Heart left ventricle (tissue), 16 donors: ENCODE data around the gene PIK3C2B. TPM values are rescaled to one million over a fixed set of nuclear protein-coding genes. Genes with fewer than 3 reads are reported as not detected.
A peak's percentile ranks its signal among the peaks of the same experiment; 100 is the strongest.

Source experiments
- ATAC-seq, 4 donors: fragments of 200-7000 bp; cut with Tn5 transposase; one replicate each; pipeline ENCODE4 v1.9.1; 2020 to 2022; ENCODE audit warnings: moderate library complexity in 4 of 4, mild to moderate bottlenecking in 3 of 4, moderate number of reproducible peaks in 1 of 4
- DNase-seq, 5 donors: peaks; one replicate each; pipeline ENCODE4 v3.0.0-alpha.2; 2020
- H3K27ac ChIP-seq, 12 donors: fragments of 200-600 bp; sonication (generic) in 4 of 12; one replicate each; pipeline versions ENCODE4 v1.5.0 to v1.8.0; 2016 to 2022; ENCODE audit warnings: mild to moderate bottlenecking in 2 of 12
- H3K27me3 ChIP-seq, 9 donors: fragments of 200-600 bp; sonication (generic) in 2 of 9; one replicate each; pipeline versions ENCODE4 v1.5.1 to v1.8.0; 2016 to 2022; ENCODE audit warnings: mild to moderate bottlenecking in 3 of 9
- H3K36me3 ChIP-seq, 9 donors: fragments of 200-600 bp; sonication (generic) in 2 of 9; one replicate each; pipeline versions ENCODE4 v1.5.0 to v1.8.0; 2018 to 2022; ENCODE audit warnings: mild to moderate bottlenecking in 2 of 9
- H3K4me1 ChIP-seq, 12 donors: fragments of 200-600 bp; sonication (generic) in 4 of 12; one replicate each; pipeline versions ENCODE4 v1.5.0 to v1.8.0; 2016 to 2022; ENCODE audit warnings: mild to moderate bottlenecking in 3 of 12
- H3K4me3 ChIP-seq, 12 donors: fragments of 200-600 bp; sonication (generic) in 4 of 12; one replicate each; pipeline versions ENCODE4 v1.5.0 to v1.8.0; 2017 to 2022; ENCODE audit warnings: mild to moderate bottlenecking in 9 of 12, moderate library complexity in 4 of 12
- H3K9me3 ChIP-seq, 12 donors: fragments of 200-600 bp; sonication (generic) in 4 of 12; one replicate each; pipeline versions ENCODE4 v1.5.0 to v1.8.0; 2016 to 2022; ENCODE audit warnings: mild to moderate bottlenecking in 1 of 12
- POLR2A ChIP-seq, 2 donors: fragments of 450-650 bp; IDR thresholded peaks; one replicate each; pipeline ENCODE4 v1.6.1; 2017; ENCODE audit warnings: antibody characterized with exemption in 2 of 2, mild to moderate bottlenecking in 2 of 2, moderate library complexity in 2 of 2
- WGBS, 4 donors: extraction: QIAGEN DNeasy Blood & Tissue Kit in 2 of 4; methylation state at CpG; one replicate each; pipeline versions ENCODE4 v1.1.5 to v1.1.7; 2013 to 2018; 5-methylcytosine and 5-hydroxymethylcytosine counted together
- intact Hi-C, 10 donors: fragments of 100-400 bp; cut with DNase I; formaldehyde crosslinking; loops; one replicate each; pipeline versions ENCODE4 v1.11.1 to v1.14.2; 2022
- polyA plus RNA-seq, 2 donors: library from polyadenylated mRNA; stranded (reverse); fragments of 200-250 nt; gene quantifications; one replicate each; pipeline ENCODE4 v1.2.3, GENCODE V29; 2013
- total RNA-seq, 9 donors: library from RNA; depleted of rRNA in 2 of 9; stranded (reverse); fragments of >200 nt in 2 of 9; fragmentation: NEBNext Ultra II Directional in 3 of 9; extraction: Animal tissue kit (Norgen Biotek cat#: 25700) in 3 of 9; gene quantifications; one replicate each; pipeline versions ENCODE4 v1.1.0 to v1.2.4, GENCODE V29; 2016 to 2023
- TF ChIP-seq, protein P1 (sequence below), 12 donors: fragments of 200-600 bp; sonication (generic) in 4 of 12; IDR thresholded peaks; one replicate each; pipeline versions ENCODE4 v1.5.0 to v1.8.0; 2018 to 2022; ENCODE audit warnings: antibody characterized with exemption in 12 of 12, mild to moderate bottlenecking in 5 of 12
- donor health status: ischemic (EF 13 %, LVEDD 7.1; RV severe dilation, severe dysfunction).
- donor health status: healthy with polysubstance abuse.
- donor health status: DM: no; HTN: yes; CAD: no.
- donor health status: DM: no; HTN: no; CAD: no.
- donor health status: ischemic (EF 25% LVEDD 6.9; RV normal size, moderate dysfunction).
- donor health status: ischemic (EF 25% LVEDD 5.7; RV mildly dilated, moderate dysfunction).
- donor health status: healthy.
- donor health status: DM: yes; HTN: yes; CAD: no.
- donor health status: ischemic (EF 35%, LVEDD 5.7; RV mildly dilated, moderate dysfunction).
- donor health status: nonischemic (EF 11% LVEDD 7.7; RV severe dilation, severe dysfunction).
- donor health status: DM: yes; HTN: yes; CAD: no.
- donor health status: PGD.
- donor health status: ischemic (EF 29% LVEDD 5.4; RV normal size, mild dysfunction).
- donor health status: nonischemic (EF 23%, LVEDD 6.1; RV moderate dilation, normal function).

PIK3C2B gene
- total and polyA plus RNA-seq, 11 donors = 9.2 to 42.5 (median 16.0) TPM

DNA sequence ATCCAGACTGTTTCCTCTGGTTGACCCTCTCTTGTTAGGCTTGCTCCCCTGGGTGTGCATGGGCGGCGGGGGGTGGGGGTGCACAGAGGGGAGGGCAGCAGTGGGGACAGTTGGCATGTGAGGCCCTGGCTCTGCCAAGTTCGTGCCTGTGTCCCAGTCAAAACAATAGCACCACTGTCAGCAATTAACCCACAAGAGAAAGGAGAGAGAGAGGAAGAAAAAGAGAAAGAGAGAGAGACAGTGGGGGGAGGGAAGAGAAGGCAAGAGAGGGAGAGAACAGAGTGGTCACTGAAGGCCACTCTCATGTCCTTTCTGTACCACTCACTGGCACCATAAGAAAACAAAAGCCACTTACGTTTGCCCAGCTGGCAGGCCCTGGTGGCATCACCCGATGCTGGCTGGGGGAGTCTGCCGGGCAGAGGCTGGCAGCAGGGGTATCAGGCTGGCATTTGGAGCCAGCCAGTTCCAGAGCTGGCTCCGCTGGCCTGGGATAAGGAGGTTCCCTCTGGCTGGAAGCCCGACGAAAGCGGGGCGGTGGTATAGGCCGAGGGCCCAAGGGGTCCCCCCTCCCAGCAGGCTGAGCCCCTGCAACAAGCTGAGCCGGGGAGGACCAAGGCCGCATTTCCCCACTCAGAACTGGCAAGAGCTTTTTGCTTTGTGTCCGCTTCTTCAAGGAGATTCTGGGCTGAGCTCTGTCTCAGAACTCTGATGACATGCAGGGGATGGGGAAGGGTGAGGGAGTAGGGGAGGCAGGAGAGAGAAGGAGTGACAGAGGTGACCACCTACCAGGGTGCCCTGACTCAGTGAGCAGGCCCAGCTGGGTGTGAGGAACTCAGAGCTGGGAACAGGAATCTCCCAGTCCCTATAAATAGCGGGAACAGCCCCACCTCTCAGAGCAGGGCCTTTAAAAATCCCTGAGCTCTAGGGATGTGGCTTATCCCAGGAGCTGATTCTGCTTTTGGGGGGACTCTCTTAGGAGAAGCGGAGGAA is 27.9 kb downstream of the PIK3C2B start:
- peak in 1 of 2 donors; percentile 22 for TF ChIP-seq POLR2A (IDR thresholded peaks at IDR 0.05)
- TF ChIP-seq, protein P1, sequence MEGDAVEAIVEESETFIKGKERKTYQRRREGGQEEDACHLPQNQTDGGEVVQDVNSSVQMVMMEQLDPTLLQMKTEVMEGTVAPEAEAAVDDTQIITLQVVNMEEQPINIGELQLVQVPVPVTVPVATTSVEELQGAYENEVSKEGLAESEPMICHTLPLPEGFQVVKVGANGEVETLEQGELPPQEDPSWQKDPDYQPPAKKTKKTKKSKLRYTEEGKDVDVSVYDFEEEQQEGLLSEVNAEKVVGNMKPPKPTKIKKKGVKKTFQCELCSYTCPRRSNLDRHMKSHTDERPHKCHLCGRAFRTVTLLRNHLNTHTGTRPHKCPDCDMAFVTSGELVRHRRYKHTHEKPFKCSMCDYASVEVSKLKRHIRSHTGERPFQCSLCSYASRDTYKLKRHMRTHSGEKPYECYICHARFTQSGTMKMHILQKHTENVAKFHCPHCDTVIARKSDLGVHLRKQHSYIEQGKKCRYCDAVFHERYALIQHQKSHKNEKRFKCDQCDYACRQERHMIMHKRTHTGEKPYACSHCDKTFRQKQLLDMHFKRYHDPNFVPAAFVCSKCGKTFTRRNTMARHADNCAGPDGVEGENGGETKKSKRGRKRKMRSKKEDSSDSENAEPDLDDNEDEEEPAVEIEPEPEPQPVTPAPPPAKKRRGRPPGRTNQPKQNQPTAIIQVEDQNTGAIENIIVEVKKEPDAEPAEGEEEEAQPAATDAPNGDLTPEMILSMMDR (IDR thresholded peaks at IDR 0.05) = no peak
- Histone ChIP-seq H3K9me3 (no peaks in the 10 kb centered on the region), H3K4me1 (peaks cover 24 to 86% (median 75%) of the 10 kb centered on the region in 12 donors), H3K4me3 (peak overlapping the region in 11 of 12 donors; percentile 19 to 48 (median 33)), H3K27ac (peak overlapping the region; percentile 77 to 99 (median 90)), H3K36me3 (peaks cover 0 to 36% (median 8%) of the 10 kb centered on the region in 9 donors), H3K27me3 (no peaks in the 10 kb centered on the region)
- intact Hi-C loops = loop anchor here in 2 of 10 donors (2.0 kb wide), 2 partner anchors 16 to 28 kb away; partner anchors contain the start of gene PIK3C2B (in 1 of the 2)
- ATAC-seq = peak; percentile 86 to 88 (median 87)
- DNase-seq = peak in 4 of 5 donors; percentile 57 to 81 (median 73)
- 13 to 25% (median 19%) methylated on average over 12 to 17 of the region's 17 CpGs for WGBS, 4 donors

GRCh38 chr1:204465546-204466415 is 28.8 kb downstream of the PIK3C2B start:
- H3K4me3 ChIP-seq = peak overlapping the region in 9 of 12 donors; percentile 28 to 48 (median 36)
- peak overlapping the region; percentile 77 to 99 (median 90) for H3K27ac ChIP-seq
- peaks cover 24 to 93% (median 79%) of the 10 kb centered on the region in 12 donors for H3K4me1 ChIP-seq
- WGBS, 4 donors = 10 to 17% (median 11%) methylated on average over 17 of the region's 17 CpGs
- no peaks in the 10 kb centered on the region for H3K27me3 ChIP-seq
- H3K36me3 ChIP-seq = peaks cover 0 to 39% (median 11%) of the 10 kb centered on the region in 9 donors
- intact Hi-C loops = loop anchor here in 2 of 10 donors (2.0 kb wide), 2 partner anchors 15 to 29 kb away; partner anchors contain the start of gene PIK3C2B (in 1 of the 2)
- ATAC-seq (peak; percentile 3 to 27 (median 20)), DNase-seq (peak in 3 of 5 donors; percentile 53 to 67 (median 54))
- H3K9me3 ChIP-seq = no peaks in the 10 kb centered on the region
- TF ChIP-seq POLR2A (IDR thresholded peaks at IDR 0.05) = no peak
- TF ChIP-seq, protein P1 (IDR thresholded peaks at IDR 0.05) = no peak

GRCh38 chr1:204464701-204465100 is 29.9 kb downstream of the PIK3C2B start:
- Histone ChIP-seq H3K4me3 (no peak overlapping the region), H3K4me1 (peaks cover 24 to 99% (median 88%) of the 10 kb centered on the region in 12 donors), H3K9me3 (no peaks in the 10 kb centered on the region), H3K27me3 (no peaks in the 10 kb centered on the region), H3K27ac (peak overlapping the region; percentile 65 to 99 (median 88)), H3K36me3 (peaks cover 0 to 46% (median 22%) of the 10 kb centered on the region in 9 donors)
- WGBS, 4 donors = 14 to 44% (median 34%) methylated on average over 1 of the region's 1 CpG
- DNase-seq (no peak), ATAC-seq (no peak)
- intact Hi-C loops = no loop called here
- TF ChIP-seq POLR2A (IDR thresholded peaks at IDR 0.05) = no peak
- TF ChIP-seq, protein P1 (IDR thresholded peaks at IDR 0.05) = no peak
